ENCODE measurements around the gene KDM1B. TPM values are rescaled to one million over a fixed set of nuclear protein-coding genes. Genes with fewer than 3 reads are reported as not detected.

Gene KDM1B
- total RNA-seq, 6 donors from 2014 or later: 13.0 to 29.0 (median 22.0) TPM

- ATAC-seq (ENCODE audit: low FRiP score in 2 of 2) (no peak), DNase-seq (no peak)
- no peaks in the 10 kb centered on the region for H3K9me3 ChIP-seq
- WGBS, 2 donors: 92 to 93% methylated on average over 6 of the region's 6 CpGs
- H3K4me3 ChIP-seq: no peak overlapping the region
- no peak for TF ChIP-seq POLR2AphosphoS5 (IDR thresholded peaks at IDR 0.05)
- no peak for TF ChIP-seq EP300 (IDR thresholded peaks at IDR 0.05)
- TF ChIP-seq CTCF (IDR thresholded peaks at IDR 0.05): no peak
- no peak for TF ChIP-seq POLR2A (IDR thresholded peaks at IDR 0.05)
- peaks cover 0 to 59% (median 22%) of the 10 kb centered on the region in 4 donors for H3K36me3 ChIP-seq
- H3K27me3 ChIP-seq: no peaks in the 10 kb centered on the region
- H3K4me1 ChIP-seq: no peaks in the 10 kb centered on the region
- H3K27ac ChIP-seq: no peak overlapping the region
Measured at GRCh38 chr6:18139935-18140621, 15.1 kb upstream of the KDM1B start.

GRCh38 chr6:18141805-18142590 lies 13.2 kb upstream of the KDM1B start:
- TF ChIP-seq CTCF (IDR thresholded peaks at IDR 0.05) (no peak), POLR2A (IDR thresholded peaks at IDR 0.05) (no peak), POLR2AphosphoS5 (IDR thresholded peaks at IDR 0.05) (no peak), EP300 (IDR thresholded peaks at IDR 0.05) (no peak)
- ATAC-seq (ENCODE audit: low FRiP score in 2 of 2): no peak
- WGBS, 2 donors: 72 to 75% methylated on average over 13 of the region's 13 CpGs
- Histone ChIP-seq H3K4me3 (no peak overlapping the region), H3K27ac (no peak overlapping the region), H3K4me1 (no peaks in the 10 kb centered on the region), H3K9me3 (no peaks in the 10 kb centered on the region), H3K27me3 (no peaks in the 10 kb centered on the region), H3K36me3 (peaks cover 0 to 58% (median 21%) of the 10 kb centered on the region in 4 donors)
- DNase-seq: no peak

- 93 to 97% methylated on average over 3 of the region's 3 CpGs for WGBS, 2 donors
- no peak overlapping the region for H3K4me3 ChIP-seq
- ATAC-seq (ENCODE audit: low FRiP score in 2 of 2) (no peak), DNase-seq (no peak)
- H3K9me3 ChIP-seq: no peaks in the 10 kb centered on the region
- TF ChIP-seq POLR2AphosphoS5 (IDR thresholded peaks at IDR 0.05) (no peak), POLR2A (IDR thresholded peaks at IDR 0.05) (no peak), CTCF (IDR thresholded peaks at IDR 0.05) (no peak), EP300 (IDR thresholded peaks at IDR 0.05) (no peak)
- H3K27me3 ChIP-seq: no peaks in the 10 kb centered on the region
- H3K4me1 ChIP-seq: no peaks in the 10 kb centered on the region
- no peak overlapping the region for H3K27ac ChIP-seq
- peaks cover 0 to 57% (median 21%) of the 10 kb centered on the region in 4 donors for H3K36me3 ChIP-seq
Measured at GRCh38 chr6:18142591-18142861, 12.7 kb upstream of the KDM1B start.

- no peaks in the 10 kb centered on the region for H3K27me3 ChIP-seq
- ATAC-seq (ENCODE audit: low FRiP score in 2 of 2): peak in 1 of 2 donors; percentile 55
- H3K9me3 ChIP-seq: no peaks in the 10 kb centered on the region
- WGBS, 2 donors: 90% methylated on average over 2 of the region's 2 CpGs
- TF ChIP-seq POLR2AphosphoS5 (IDR thresholded peaks at IDR 0.05) (no peak), CTCF (IDR thresholded peaks at IDR 0.05) (no peak), POLR2A (IDR thresholded peaks at IDR 0.05) (no peak), EP300 (IDR thresholded peaks at IDR 0.05) (no peak)
- peaks cover 0 to 30% (median 6%) of the 10 kb centered on the region in 4 donors for H3K36me3 ChIP-seq
- H3K4me1 ChIP-seq: no peaks in the 10 kb centered on the region
- H3K4me3 ChIP-seq: no peak overlapping the region
- H3K27ac ChIP-seq: no peak overlapping the region
- DNase-seq: no peak
Measured at GRCh38 chr6:18147160-18147559, 8.1 kb upstream of the KDM1B start.

Measured in upper lobe of left lung (tissue), 6 donors.